AG04449 (cell line): ENCODE measurements around the gene CCDC78.

Experiments used
- CTCF ChIA-PET: fragments of 350-600 bp; formaldehyde crosslinking; extraction: SDS; loops from one replicate; lab custom pipeline; 2021; ENCODE audit warnings: antibody characterized with exemption; lab: Yijun Ruan, JAX
- POLR2A ChIA-PET: fragments of 400-600, 350-600 bp; formaldehyde crosslinking; extraction: SDS; loops from one replicate; lab custom pipeline; 2020; ENCODE audit warnings: antibody characterized with exemption, inconsistent platforms; lab: Yijun Ruan, JAX
- DNase-seq: peaks from one replicate; pipeline ENCODE4 v3.0.0-alpha.2; 2010; ENCODE audit warnings: low read depth, low spot score
- H3K4me3 ChIP-seq: 2 replicates; pipeline ENCODE4 v1.5.1; 2011; ENCODE audit warnings: low read depth, mild to moderate bottlenecking, control low read depth, low read length
- TF ChIP-seq, protein P1 (sequence below): IDR thresholded peaks from one replicate; pipeline ENCODE4 v1.5.1; 2011; ENCODE audit warnings: mild to moderate bottlenecking, moderate library complexity, low read length, control low read depth, inconsistent platforms; ENCODE audit not compliant: insufficient read depth; ENCODE audit errors: missing control alignments

Gene CCDC78

GRCh38 chr16:704047-704446, 22.2 kb downstream of the CCDC78 start:
- CTCF ChIA-PET: interaction anchor here (1.0 to 6.6 kb wide), 3 partner anchors 8 to 37 kb away, joined by 3 to 53 read pairs (median 5); partner anchors contain the start of gene CIAO3
- no peak overlapping the region for H3K4me3 ChIP-seq

GRCh38 chr16:703406-703805, 22.8 kb downstream of the CCDC78 start:
- ChIA-PET CTCF (interaction anchor here (0.8 to 6.6 kb wide), 4 partner anchors 8 to 37 kb away, joined by 3 to 53 read pairs (median 6); partner anchors contain the start of genes ANTKMT and CIAO3), POLR2A (no interaction called here)
- H3K4me3 ChIP-seq: no peak overlapping the region
- DNase-seq: no peak
- TF ChIP-seq, protein P1, sequence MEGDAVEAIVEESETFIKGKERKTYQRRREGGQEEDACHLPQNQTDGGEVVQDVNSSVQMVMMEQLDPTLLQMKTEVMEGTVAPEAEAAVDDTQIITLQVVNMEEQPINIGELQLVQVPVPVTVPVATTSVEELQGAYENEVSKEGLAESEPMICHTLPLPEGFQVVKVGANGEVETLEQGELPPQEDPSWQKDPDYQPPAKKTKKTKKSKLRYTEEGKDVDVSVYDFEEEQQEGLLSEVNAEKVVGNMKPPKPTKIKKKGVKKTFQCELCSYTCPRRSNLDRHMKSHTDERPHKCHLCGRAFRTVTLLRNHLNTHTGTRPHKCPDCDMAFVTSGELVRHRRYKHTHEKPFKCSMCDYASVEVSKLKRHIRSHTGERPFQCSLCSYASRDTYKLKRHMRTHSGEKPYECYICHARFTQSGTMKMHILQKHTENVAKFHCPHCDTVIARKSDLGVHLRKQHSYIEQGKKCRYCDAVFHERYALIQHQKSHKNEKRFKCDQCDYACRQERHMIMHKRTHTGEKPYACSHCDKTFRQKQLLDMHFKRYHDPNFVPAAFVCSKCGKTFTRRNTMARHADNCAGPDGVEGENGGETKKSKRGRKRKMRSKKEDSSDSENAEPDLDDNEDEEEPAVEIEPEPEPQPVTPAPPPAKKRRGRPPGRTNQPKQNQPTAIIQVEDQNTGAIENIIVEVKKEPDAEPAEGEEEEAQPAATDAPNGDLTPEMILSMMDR: no peak

More at GRCh38 chr16:704047-704446, 22.2 kb downstream of the CCDC78 start:
- POLR2A ChIA-PET: no interaction called here
- DNase-seq: no peak
- TF ChIP-seq, protein P1: no peak

GRCh38 chr16:702341-702740, 23.9 kb downstream of the CCDC78 start:
- TF ChIP-seq, protein P1: no peak
- CTCF ChIA-PET: interaction anchor here (1.2 to 6.6 kb wide), 3 partner anchors 9 to 38 kb away, joined by 4 to 53 read pairs (median 6); partner anchors contain the start of gene CIAO3
- DNase-seq: no peak
- POLR2A ChIA-PET: no interaction called here
- H3K4me3 ChIP-seq: no peak overlapping the region

DNA sequence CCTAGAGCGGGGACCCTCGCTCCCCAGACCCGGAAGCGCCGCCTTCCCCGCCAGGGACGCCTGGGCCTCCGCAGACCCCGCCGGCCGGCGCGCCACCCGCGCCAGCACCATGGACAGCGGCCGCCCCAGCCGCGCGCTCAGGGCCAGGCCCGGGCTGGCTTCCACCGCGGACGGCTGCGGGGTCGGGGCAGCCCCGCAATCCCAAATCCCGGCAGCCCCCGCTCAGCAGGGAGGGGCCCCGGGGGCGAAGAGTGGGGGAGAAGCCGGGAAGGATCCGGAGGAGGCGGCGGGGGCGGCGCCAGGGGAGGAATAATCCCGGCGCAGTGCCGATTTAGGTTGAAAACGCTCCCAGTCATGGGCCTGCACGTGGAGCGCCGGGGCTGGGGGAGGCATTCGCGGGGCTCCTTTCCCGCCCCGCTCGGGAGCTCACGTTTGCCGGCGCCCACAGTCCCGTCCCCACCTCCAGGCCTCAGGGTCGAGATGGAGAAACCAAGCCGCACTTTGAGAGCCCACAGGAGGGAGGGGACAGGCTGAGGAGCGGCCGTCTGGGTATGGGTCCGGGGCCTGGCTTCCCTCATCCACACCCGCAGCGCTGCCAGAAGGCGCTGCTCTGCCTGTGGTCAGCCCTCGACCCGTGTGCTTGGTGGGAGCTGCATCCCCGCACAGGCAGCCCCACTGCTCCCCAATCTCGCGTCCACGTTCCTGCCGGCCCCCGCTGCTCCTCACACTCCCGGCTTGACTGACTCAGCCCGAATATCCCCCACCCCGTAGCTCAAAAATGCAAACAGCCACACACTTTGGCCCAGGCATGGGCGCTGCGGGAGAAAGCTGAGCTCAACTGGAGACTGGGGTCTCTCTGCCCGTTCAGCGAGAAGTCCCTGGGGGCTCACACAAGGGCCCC, 25.3 kb downstream of the CCDC78 start:
- POLR2A ChIA-PET: no interaction called here
- CTCF ChIA-PET: interaction anchor here (1.2 to 6.6 kb wide), 3 partner anchors 8 to 40 kb away, joined by 4 to 53 read pairs (median 6); partner anchors contain the start of gene CIAO3
- TF ChIP-seq, protein P1: no peak
- no peak overlapping the region for H3K4me3 ChIP-seq
- no peak for DNase-seq

DNA sequence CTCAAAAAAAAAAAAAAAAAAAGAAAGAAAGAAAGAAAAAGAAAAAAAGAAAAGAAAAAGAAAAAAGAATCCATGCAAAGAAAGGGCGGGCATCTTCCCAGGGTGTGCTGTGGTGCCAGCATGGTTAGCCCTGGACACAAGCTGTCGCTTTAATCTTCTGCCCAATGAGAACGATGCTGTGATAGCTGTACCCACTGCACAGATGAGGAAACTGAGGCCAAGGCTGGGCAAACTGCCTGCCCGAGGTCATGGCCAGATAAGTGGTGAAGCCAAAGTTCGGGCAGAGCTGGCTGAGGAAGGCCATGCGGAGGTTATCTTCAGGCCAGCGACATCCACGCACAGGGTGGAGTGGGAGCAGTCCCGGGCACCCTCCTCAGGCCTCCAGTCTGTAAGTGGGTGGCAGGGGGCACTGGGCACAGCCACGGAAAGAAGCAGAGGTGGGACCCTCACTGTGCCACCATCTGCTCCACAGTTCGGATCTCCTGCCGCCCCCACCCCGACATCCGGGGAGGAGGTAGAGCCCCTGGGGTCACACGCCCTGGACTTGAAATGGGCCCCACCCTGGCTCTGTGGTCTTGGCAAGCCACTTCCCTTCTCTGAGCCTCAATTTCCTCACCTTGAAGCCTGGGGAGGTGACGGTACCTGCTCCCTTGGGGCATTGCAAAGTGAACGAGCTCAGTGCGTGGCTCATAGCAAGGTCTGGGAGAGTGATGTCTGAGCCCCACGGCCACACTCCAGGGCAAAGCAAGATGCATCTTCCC, 27.2 kb downstream of the CCDC78 start:
- TF ChIP-seq, protein P1: no peak
- POLR2A ChIA-PET: no interaction called here
- CTCF ChIA-PET: interaction anchor here (1.2 to 6.6 kb wide), 2 partner anchors 13 to 17 kb away, joined by 4 to 53 read pairs; no protein-coding TSS in a partner anchor

More for the DNA sequence above, 27.2 kb downstream of the CCDC78 start:
- no peak for DNase-seq
- H3K4me3 ChIP-seq: no peak overlapping the region
